H9 (cell line): ENCODE measurements around the gene RNU1-4. TPM values are rescaled to one million over a fixed set of nuclear protein-coding genes. Genes with fewer than 3 reads are reported as not detected.
A peak's percentile ranks its signal among the peaks of the same experiment; 100 is the strongest.

Experiments used
- DNase-seq: peaks from one replicate; pipeline ENCODE4 v3.0.0-alpha.2; 2017
- H2AFZ ChIP-seq: one replicate; pipeline ENCODE4 v1.6.1; 2013; ENCODE audit warnings: mild to moderate bottlenecking, low read length, control low read depth, moderate library complexity
- H2AK5ac ChIP-seq: 2 replicates; pipeline ENCODE4 v1.6.1; 2013; ENCODE audit warnings: low read length, control low read depth, mixed read lengths; ENCODE audit not compliant: insufficient read length
- H2BK120ac ChIP-seq: one replicate; pipeline ENCODE4 v1.6.1; 2013; ENCODE audit warnings: low read depth, mild to moderate bottlenecking, low read length, control low read depth, inconsistent platforms; ENCODE audit not compliant: poor library complexity, severe bottlenecking
- H2BK12ac ChIP-seq: 2 replicates; pipeline ENCODE4 v1.6.1; 2013; ENCODE audit warnings: low read length, control low read depth, mixed read lengths, low read depth; ENCODE audit not compliant: insufficient read length
- H2BK15ac ChIP-seq: 2 replicates; pipeline ENCODE4 v1.6.1; 2013; ENCODE audit warnings: low read depth, low read length, control low read depth
- H2BK20ac ChIP-seq: one replicate; pipeline ENCODE4 v1.6.1; 2013; ENCODE audit warnings: low read depth, mild to moderate bottlenecking, low read length, control low read depth, inconsistent platforms; ENCODE audit not compliant: poor library complexity, severe bottlenecking
- H2BK5ac ChIP-seq: 2 replicates; pipeline ENCODE4 v1.6.1; 2013; ENCODE audit warnings: low read length, control low read depth, mixed read lengths; ENCODE audit not compliant: insufficient read length
- H3K14ac ChIP-seq: 2 replicates; pipeline ENCODE4 v1.6.1; 2013; ENCODE audit warnings: low read length, control low read depth; ENCODE audit not compliant: insufficient read depth
- H3K18ac ChIP-seq: 2 replicates; pipeline ENCODE4 v1.6.1; 2013; ENCODE audit warnings: low read depth, mild to moderate bottlenecking, mixed read lengths, low read length, control low read depth; ENCODE audit not compliant: insufficient read length
- H3K23ac ChIP-seq: 2 replicates; pipeline ENCODE4 v1.6.1; 2013; ENCODE audit warnings: low read length, control low read depth, mixed read lengths, low read depth; ENCODE audit not compliant: insufficient read length
- H3K23me2 ChIP-seq: 2 replicates; pipeline ENCODE4 v1.6.1; 2013; ENCODE audit warnings: low read depth, mild to moderate bottlenecking, mixed read lengths, low read length, control low read depth; ENCODE audit not compliant: insufficient read length, poor library complexity, severe bottlenecking
- H3K27ac ChIP-seq: 2 replicates; pipeline ENCODE4 v1.5.1; 2013; ENCODE audit warnings: low read length, control low read depth, mixed read lengths, low read depth; ENCODE audit not compliant: insufficient read length
- H3K27me3 ChIP-seq: 2 replicates; pipeline ENCODE4 v1.6.1; 2013; ENCODE audit warnings: low read length, control low read depth, inconsistent platforms; ENCODE audit not compliant: insufficient read depth
- H3K4ac ChIP-seq: 2 replicates; pipeline ENCODE4 v1.6.1; 2013; ENCODE audit warnings: low read depth, mild to moderate bottlenecking, control low read depth, inconsistent platforms, low read length, moderate library complexity
- H3K4me1 ChIP-seq: 2 replicates; pipeline ENCODE4 v1.6.1; 2013; ENCODE audit warnings: low read length, control low read depth, inconsistent platforms; ENCODE audit not compliant: insufficient read depth
- H3K4me2 ChIP-seq: 2 replicates; pipeline ENCODE4 v1.6.1; 2013; ENCODE audit warnings: low read length, control low read depth, mixed read lengths; ENCODE audit not compliant: insufficient read length, insufficient read depth
- H3K56ac ChIP-seq: 2 replicates; pipeline ENCODE4 v1.6.1; 2013; ENCODE audit warnings: low read depth, mild to moderate bottlenecking, mixed read lengths, low read length, control low read depth; ENCODE audit not compliant: insufficient read length
- H3K79me1 ChIP-seq: 2 replicates; pipeline ENCODE4 v1.6.1; 2013; ENCODE audit warnings: low read depth, mild to moderate bottlenecking, moderate library complexity, low read length, control low read depth, inconsistent platforms; ENCODE audit not compliant: insufficient read depth, poor library complexity, severe bottlenecking
- H3K79me2 ChIP-seq: 2 replicates; pipeline ENCODE4 v1.6.1; 2013; ENCODE audit warnings: low read length, control low read depth, inconsistent platforms; ENCODE audit not compliant: insufficient read depth
- H3K9ac ChIP-seq: 2 replicates; pipeline ENCODE4 v1.6.1; 2013; ENCODE audit warnings: low read length, control low read depth, mixed read lengths; ENCODE audit not compliant: insufficient read length; ENCODE audit errors: extremely low read depth
- H3K9me3 ChIP-seq: one replicate; pipeline ENCODE4 v1.6.1; 2013; ENCODE audit warnings: low read depth, low read length, inconsistent platforms; ENCODE audit not compliant: control insufficient read depth
- H3T11ph ChIP-seq: one replicate; pipeline ENCODE4 v1.6.1; 2013; ENCODE audit warnings: mild to moderate bottlenecking, low read length, control low read depth, inconsistent platforms
- H4K20me1 ChIP-seq: one replicate; pipeline ENCODE4 v1.6.1; 2013; ENCODE audit not compliant: control insufficient read depth, insufficient read length, insufficient read depth
- H4K5ac ChIP-seq: 2 replicates; pipeline ENCODE4 v1.6.1; 2013; ENCODE audit warnings: low read depth, mild to moderate bottlenecking, mixed read lengths, low read length, control low read depth; ENCODE audit not compliant: insufficient read length
- H4K8ac ChIP-seq: replicated peaks from 2 replicates; pipeline ENCODE4 v1.6.1; 2013; ENCODE audit warnings: low read length, control low read depth, mixed read lengths, low read depth; ENCODE audit not compliant: insufficient read length
- H4K91ac ChIP-seq: 2 replicates; pipeline ENCODE4 v1.6.1; 2013; ENCODE audit warnings: low read depth, mild to moderate bottlenecking, moderate library complexity, mixed read lengths, low read length, control low read depth; ENCODE audit not compliant: insufficient read length
- H3K27ac Mint-ChIP-seq, 3 experiments: 2 replicates in 2 of 3; 3 replicates in 1 of 3; pipeline ENCODE4 v1.8.0; 2020 to 2021; ENCODE audit warnings: mixed read lengths in 3 of 3, mild to moderate bottlenecking in 1 of 3, moderate library complexity in 1 of 3
- H3K27me3 Mint-ChIP-seq: 2 replicates; pipeline ENCODE4 v1.8.0; 2021; ENCODE audit warnings: low read depth, mild to moderate bottlenecking, moderate library complexity, mixed read lengths
- H3K36me3 Mint-ChIP-seq, 3 experiments: 2 replicates in 2 of 3; 3 replicates in 1 of 3; pipeline ENCODE4 v1.8.0; 2020 to 2021; ENCODE audit warnings: low read depth in 3 of 3, mixed read lengths in 3 of 3; ENCODE audit not compliant: insufficient read depth in 1 of 3
- H3K4me1 Mint-ChIP-seq, 2 experiments: 2 replicates each; pipeline ENCODE4 v1.8.0; 2020; ENCODE audit warnings: mixed read lengths in 2 of 2
- H3K4me3 Mint-ChIP-seq, 2 experiments: 2 replicates in 1 of 2; 3 replicates in 1 of 2; pipeline ENCODE4 v1.8.0; 2020 to 2021; ENCODE audit warnings: mild to moderate bottlenecking in 2 of 2, mixed read lengths in 2 of 2, moderate library complexity in 1 of 2
- H3K9me3 Mint-ChIP-seq, 2 experiments: 2 replicates in 1 of 2; 3 replicates in 1 of 2; pipeline ENCODE4 v1.8.0; 2020; ENCODE audit warnings: mild to moderate bottlenecking in 2 of 2, mixed read lengths in 2 of 2, moderate library complexity in 1 of 2
- CTCF ChIP-seq: fragments of 200-600 bp; sonication (generic); conservative IDR thresholded peaks from 3 replicates; pipeline ENCODE4 v1.8.0; 2021; ENCODE audit warnings: antibody characterized with exemption, mild to moderate bottlenecking
- WGBS: extraction: QIAGEN DNeasy Blood & Tissue Kit; methylation state at CpG from one replicate; pipeline ENCODE4 v1.1.7; 2013; ENCODE audit warnings: missing lambda C conversion rate, low lambda C conversion rate, mixed read lengths; ENCODE audit not compliant: insufficient read length; ENCODE audit errors: extremely low coverage; 5-methylcytosine and 5-hydroxymethylcytosine counted together
- total RNA-seq: library from RNA; stranded (reverse); gene quantifications from 2 replicates; pipeline ENCODE4 v1.2.1, GENCODE V29; 2021

RNU1-4 gene
- total RNA-seq, 1 experiment from 2014 or later: 2,051 TPM

GRCh38 chr1:16718908-16719533 lies 21.3 kb upstream of the RNU1-4 start:
- Histone ChIP-seq H4K8ac (no peak overlapping the region), H3K9ac (no peak overlapping the region), H3K4me1 (no peaks in the 10 kb centered on the region), H2BK20ac (no peak overlapping the region), H3K14ac (no peak overlapping the region), H4K91ac (no peak overlapping the region), H2BK15ac (no peak overlapping the region), H3K4ac (no peak overlapping the region), H3K27ac (no peak overlapping the region), H2AFZ (no peak overlapping the region), H2BK120ac (no peak overlapping the region), H3K23me2 (no peaks in the 10 kb centered on the region), H3K18ac (no peak overlapping the region), H2BK12ac (no peak overlapping the region), H3K23ac (no peak overlapping the region), H3K27me3 (no peaks in the 10 kb centered on the region), H4K20me1 (no peaks in the 10 kb centered on the region), H3T11ph (no peak overlapping the region), H3K56ac (no peak overlapping the region), H3K79me2 (no peaks in the 10 kb centered on the region), H2AK5ac (no peak overlapping the region), H3K9me3 (no peaks in the 10 kb centered on the region), H2BK5ac (no peak overlapping the region), H3K4me2 (no peak overlapping the region), H4K5ac (no peak overlapping the region), H3K79me1 (no peaks in the 10 kb centered on the region)
- H3K4me1 Mint-ChIP-seq: peaks cover 10 to 12% of the 10 kb centered on the region in 2 experiments
- H3K27ac Mint-ChIP-seq: peak overlapping the region in 1 of 3 experiments; percentile 62; a peak in 2 of 7 replicates
- WGBS: no CpG with 5 or more reads among the region's 8 CpGs
- no peak for TF ChIP-seq CTCF
- H3K4me3 Mint-ChIP-seq: no peak overlapping the region
- peak; percentile 25 for DNase-seq
- H3K36me3 Mint-ChIP-seq: no peaks in the 10 kb centered on the region
- H3K9me3 Mint-ChIP-seq: no peaks in the 10 kb centered on the region
- peaks cover 12% of the 10 kb centered on the region for H3K27me3 Mint-ChIP-seq
